Stimulated activated CD4-positive, alpha-beta T cell treated with anti-CD3 and anti-CD28 coated beads, Interleukin-12 subunit alpha, Interleukin-12 subunit beta, amount 100 ng/mL, for 24 hours (primary cell): ENCODE data around the gene IER5.

ENCODE experiments used
- DNase-seq, 2 experiments: peaks; one replicate each; pipeline ENCODE4 v3.0.0-alpha.2; 2020; ENCODE audit warnings: low read depth in 2 of 2

IER5 gene

DNA sequence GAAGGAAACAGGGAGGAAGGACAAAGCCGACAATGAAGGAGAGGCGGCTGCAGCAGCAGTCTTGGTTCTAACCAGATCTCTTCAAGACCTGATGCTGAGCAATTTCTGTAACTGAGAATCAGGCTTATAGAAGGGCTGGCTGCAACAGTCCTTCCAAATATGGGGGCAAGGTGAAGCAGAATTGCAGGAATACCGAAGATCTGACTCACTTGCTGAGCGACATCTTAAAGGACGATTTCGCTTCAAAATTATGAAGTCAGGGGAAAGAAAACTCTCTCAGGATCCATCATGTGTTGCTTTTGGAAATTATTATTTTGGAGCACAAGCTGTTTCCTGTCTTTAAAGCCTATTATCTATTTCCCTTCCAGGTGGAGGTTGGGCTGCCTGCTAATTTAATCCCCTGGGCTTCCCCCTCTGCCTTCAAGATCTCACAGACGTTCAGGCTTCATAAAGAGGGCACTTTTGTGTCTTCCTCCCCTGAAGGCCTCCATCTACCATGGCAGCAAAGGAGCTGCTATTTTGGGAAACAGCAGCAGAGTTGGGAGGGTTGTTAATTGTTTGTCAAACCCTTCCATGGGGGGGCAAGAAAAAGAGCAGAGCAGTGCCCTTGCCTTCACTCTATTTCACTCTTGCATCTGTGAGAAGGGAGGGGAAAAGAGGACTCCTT lies 10.8 kb upstream of the IER5 start:
- DNase-seq, result no peak

DNA sequence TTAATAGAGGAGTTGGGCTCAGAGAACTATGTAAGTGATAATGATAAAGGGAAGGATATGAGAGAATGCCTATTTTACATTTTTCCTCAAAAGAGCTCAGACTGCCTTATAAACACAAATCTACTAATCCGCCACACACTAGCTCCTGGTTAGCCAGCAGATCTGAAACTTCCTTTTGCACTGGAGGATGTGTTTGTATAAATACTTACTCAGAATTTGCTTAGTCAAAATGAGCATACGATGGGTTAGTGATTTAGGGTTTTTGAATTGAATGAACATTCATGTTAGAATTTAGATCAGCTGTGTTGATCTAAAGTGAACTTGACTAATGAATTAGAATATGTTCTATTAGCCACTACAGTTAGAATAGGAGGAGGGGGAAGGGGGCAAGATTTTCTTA lies 9.1 kb upstream of the IER5 start:
- no peak for DNase-seq

GRCh38 chr1:181079920-181080319 lies 8.6 kb upstream of the IER5 start:
- DNase-seq, result no peak

DNA sequence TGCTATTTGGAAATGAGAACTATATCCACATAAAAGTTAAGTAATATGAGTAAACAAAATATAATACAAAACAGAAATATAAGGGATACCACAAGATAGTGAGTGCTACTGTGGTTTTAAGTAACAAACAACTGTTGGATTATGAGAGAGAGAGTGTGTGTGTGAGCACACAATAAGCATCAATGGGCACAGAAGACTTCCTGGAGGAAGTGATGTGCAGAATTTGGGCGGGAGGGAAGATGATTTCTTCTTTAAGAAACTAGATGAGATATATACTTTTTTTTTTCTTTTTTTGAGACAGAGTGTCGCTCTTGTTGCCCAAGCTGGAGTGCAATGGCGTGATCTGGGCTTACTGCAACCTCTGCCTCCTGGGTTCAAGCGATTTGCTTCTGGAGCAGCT lies 7.9 kb upstream of the IER5 start:
- DNase-seq, result no peak

- no peak for DNase-seq
Measured at GRCh38 chr1:181081395-181081794, 7.1 kb upstream of the IER5 start.

- DNase-seq, result no peak
Measured at GRCh38 chr1:181083842-181084605, 4.5 kb upstream of the IER5 start.

DNA sequence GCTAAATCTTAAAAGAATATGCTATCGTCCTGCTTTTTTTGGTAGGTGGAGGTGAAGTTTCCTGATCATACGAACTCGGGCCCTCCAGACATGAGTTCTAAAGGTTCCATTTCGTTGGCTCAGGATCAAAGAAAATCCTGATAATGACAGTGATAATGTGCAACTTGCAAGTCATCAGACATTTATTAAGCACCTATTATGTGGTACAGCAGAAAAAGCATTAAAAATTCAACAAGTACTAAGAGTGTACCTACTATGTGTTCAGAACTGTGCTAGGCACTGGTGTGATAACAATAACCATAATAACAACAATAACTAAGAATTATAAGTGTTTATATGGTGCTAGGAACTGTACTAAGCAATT lies 3.9 kb upstream of the IER5 start:
- no peak for DNase-seq

DNA sequence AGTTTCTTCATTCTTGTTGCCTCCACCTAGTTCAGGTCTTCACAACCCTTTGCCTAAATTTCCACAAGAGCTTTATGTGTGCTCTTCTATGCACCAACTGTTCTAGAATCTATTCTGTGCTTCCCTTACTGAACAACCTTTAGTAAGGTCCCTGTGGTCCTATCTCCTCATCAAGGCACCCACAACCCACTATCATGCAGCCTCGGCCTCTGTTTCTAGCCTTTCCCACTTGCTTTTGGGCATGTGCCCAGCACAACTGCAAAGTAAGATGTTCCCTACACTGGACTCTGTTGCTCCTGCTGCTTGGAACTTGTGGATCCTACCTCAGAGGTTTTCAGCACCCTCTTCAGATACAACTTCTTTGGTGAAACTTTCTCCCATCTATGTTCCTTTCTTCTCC lies 2.4 kb upstream of the IER5 start:
- DNase-seq, result no peak

DNA sequence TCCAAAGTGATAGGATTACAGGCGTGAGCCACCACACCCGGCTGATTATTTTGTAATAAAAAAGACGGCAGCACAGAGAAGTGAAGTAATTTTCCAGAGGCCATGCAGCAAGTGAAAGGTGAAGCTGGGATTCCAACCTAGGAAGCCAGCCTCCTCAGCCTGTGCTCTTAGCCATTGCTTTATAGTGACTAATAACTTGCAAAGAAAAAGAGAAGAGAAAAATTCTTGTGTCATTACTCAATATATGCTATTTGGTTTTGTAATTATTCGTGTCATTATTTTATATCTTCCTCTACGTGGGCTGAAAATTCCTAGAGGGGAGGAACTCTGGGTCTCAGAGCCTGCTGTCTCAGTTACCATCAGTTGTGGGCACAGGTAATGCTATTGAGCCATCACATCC lies 1.6 kb upstream of the IER5 start:
- DNase-seq, result no peak

- no peak for DNase-seq
Measured at GRCh38 chr1:181087400-181087901, 1.0 kb upstream of the IER5 start.

GRCh38 chr1:181089017-181089675 lies 646 bp downstream of the IER5 start:
- DNase-seq, result peak; percentile 11 to 25

DNA sequence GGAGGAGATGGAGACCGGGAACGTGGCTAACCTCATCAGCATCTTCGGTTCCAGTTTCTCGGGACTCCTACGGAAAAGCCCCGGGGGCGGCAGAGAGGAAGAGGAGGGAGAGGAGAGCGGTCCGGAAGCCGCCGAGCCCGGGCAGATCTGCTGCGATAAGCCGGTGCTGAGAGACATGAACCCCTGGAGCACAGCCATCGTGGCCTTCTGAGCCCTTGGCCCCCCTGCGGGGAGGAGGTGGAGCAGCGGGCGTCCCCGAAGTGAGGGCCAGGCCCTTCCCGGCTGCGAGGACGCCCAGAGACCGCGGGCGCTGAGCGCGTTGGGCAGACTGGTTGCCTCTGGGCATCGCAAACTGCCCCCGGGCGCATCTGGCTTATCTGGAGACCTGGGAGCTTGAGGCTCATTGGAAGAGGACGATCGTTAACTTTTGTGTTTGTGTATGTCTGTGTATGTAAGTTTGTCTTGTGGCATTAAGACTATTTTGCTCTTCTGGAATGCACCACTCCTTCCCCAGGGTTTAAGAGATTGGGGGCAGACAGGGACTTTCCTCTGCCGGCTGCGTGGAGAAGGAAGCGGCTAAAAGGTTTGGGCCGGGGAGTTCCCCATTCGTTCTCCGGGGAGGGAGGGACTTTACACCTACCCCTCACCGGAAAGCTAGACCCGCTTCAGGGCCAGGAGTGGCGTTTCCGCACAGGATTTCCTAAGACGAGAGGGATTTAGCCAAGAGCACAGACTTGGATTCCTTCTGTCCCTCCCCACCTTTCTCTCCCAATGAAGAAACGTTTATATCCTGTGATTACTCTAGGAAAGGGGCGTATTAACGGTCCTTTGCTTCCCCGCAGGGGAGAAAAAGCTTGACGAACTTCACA lies 1.4 kb downstream of the IER5 start:
- DNase-seq, result peak; percentile 65

GRCh38 chr1:181090641-181091126 lies 2.2 kb downstream of the IER5 start:
- peak in 1 of 2 experiments; percentile 35 for DNase-seq

- DNase-seq, result no peak
Measured at GRCh38 chr1:181091309-181092040, 3.0 kb downstream of the IER5 start.

- DNase-seq, result no peak
Measured at GRCh38 chr1:181092056-181092455, 3.6 kb downstream of the IER5 start.

GRCh38 chr1:181092883-181093458 lies 4.5 kb downstream of the IER5 start:
- no peak for DNase-seq

DNA sequence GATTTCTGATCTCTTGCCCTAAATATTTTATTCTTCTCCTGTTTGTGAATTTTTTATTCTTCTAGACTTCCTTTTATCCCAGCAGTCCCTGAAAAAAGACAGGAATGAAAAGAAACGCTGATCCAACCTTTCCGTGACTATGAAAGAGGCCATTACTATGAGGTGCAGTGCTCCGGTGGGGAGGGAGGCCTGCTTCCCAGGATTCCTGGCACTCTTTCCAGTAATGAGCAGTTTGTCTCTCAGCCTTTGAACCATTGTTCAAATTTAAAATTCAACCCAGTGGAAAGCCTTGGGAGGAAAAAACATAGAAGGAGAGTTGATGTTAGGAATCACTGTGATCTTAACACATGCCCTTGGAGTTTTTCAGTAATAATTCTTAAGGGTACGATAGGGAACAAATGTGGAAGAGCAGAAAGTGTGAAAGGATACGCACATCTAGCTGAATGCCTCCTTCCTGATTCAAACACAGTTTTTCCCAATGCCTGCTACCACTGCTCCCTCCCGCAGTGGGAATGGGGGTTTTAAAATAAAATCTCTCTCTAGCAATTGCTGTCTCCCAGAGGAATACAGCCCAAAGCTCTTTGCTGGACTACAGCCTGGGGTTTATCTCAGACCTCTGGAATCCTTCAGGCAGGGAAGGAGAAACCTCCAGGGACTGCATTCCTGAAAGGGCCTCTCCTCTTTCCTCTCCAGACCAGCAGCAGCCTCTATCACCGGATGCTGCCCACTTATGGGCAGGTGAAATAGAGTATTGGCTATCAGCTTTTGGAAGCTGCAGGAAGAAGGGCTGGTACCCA lies 6.1 kb downstream of the IER5 start:
- no peak for DNase-seq

GRCh38 chr1:181095260-181095659 lies 6.8 kb downstream of the IER5 start:
- DNase-seq, result no peak

- DNase-seq, result no peak
Measured at GRCh38 chr1:181095763-181096184, 7.3 kb downstream of the IER5 start.

- DNase-seq, result no peak
Measured at GRCh38 chr1:181097242-181097641, 8.7 kb downstream of the IER5 start.
